H1 (cell line): ENCODE measurements around the gene LARP6. TPM values are rescaled to one million over a fixed set of nuclear protein-coding genes. Genes with fewer than 3 reads are reported as not detected.

Source experiments
- CTCF ChIA-PET: fragments of 300-600 bp; sonication (Branson Sonifier 250); formaldehyde crosslinking; loops from one replicate; lab custom pipeline; 2021; ENCODE audit not compliant: partially characterized antibody; lab: Charles Lee
- POLR2A ChIA-PET: fragments of 300-600 bp; sonication (Branson Sonifier 250); formaldehyde crosslinking; loops from one replicate; lab custom pipeline; 2021; ENCODE audit warnings: inconsistent platforms; ENCODE audit not compliant: partially characterized antibody; lab: Charles Lee
- DNase-seq, 2 experiments: peaks; one replicate each; pipeline versions ENCODE4 v3.0.0 to v3.0.0-alpha.2; 2010 to 2022; ENCODE audit warnings: low spot score in 2 of 2, low read depth in 1 of 2, mixed read lengths in 1 of 2
- FAIRE-seq: peaks from 2 replicates; lab custom pipeline; 2011; peaks lifted over from hg19 to GRCh38; lab: Jason Lieb, UNC
- H2AFZ ChIP-seq: 2 replicates; pipeline ENCODE4 v1.8.1; 2012; ENCODE audit warnings: low read length, inconsistent platforms
- H2AK5ac ChIP-seq: 2 replicates; pipeline ENCODE4 v1.6.1; 2013; ENCODE audit warnings: low read depth, low read length
- H2BK120ac ChIP-seq: replicated peaks from 2 replicates; pipeline ENCODE3; 2013; ENCODE audit warnings: low read depth, low read length, inconsistent platforms
- H2BK12ac ChIP-seq: 2 replicates; pipeline ENCODE4 v1.6.1; 2013; ENCODE audit warnings: low read depth, low read length
- H2BK15ac ChIP-seq: 2 replicates; pipeline ENCODE4 v1.6.1; 2013; ENCODE audit warnings: low read length
- H2BK20ac ChIP-seq: 2 replicates; pipeline ENCODE4 v1.6.1; 2013; ENCODE audit warnings: low read length
- H2BK5ac ChIP-seq: 2 replicates; pipeline ENCODE4 v1.6.1; 2013; ENCODE audit warnings: low read depth, low read length
- H3K14ac ChIP-seq: 2 replicates; pipeline ENCODE4 v1.6.1; 2013; ENCODE audit warnings: inconsistent platforms; ENCODE audit not compliant: insufficient read length
- H3K18ac ChIP-seq: 2 replicates; pipeline ENCODE4 v1.6.1; 2013; ENCODE audit warnings: low read length; ENCODE audit errors: extremely low read depth
- H3K23ac ChIP-seq: 2 replicates; pipeline ENCODE4 v1.6.1; 2013; ENCODE audit warnings: inconsistent platforms; ENCODE audit not compliant: insufficient read length
- H3K23me2 ChIP-seq: 2 replicates; pipeline ENCODE4 v1.6.1; 2013; ENCODE audit warnings: low read depth, low read length
- H3K27ac ChIP-seq: 2 replicates; pipeline ENCODE4 v1.6.1; 2011; ENCODE audit warnings: low read depth, low read length, inconsistent platforms
- H3K27me3 ChIP-seq, 4 experiments: replicated peaks in 1 of 4; 1 replicate in 1 of 4; 2 replicates in 3 of 4; pipeline versions ENCODE4 v1.6.1 to v1.8.1; 2011 to 2013; ENCODE audit warnings: low read length in 3 of 4, mild to moderate bottlenecking in 3 of 4, inconsistent platforms in 2 of 4, mixed read lengths in 2 of 4, moderate library complexity in 1 of 4; ENCODE audit not compliant: control insufficient read depth in 3 of 4, insufficient read depth in 3 of 4; ENCODE audit errors: extremely low read depth in 1 of 4
- H3K36me3 ChIP-seq, 4 experiments: 2 replicates each; pipeline versions ENCODE4 v1.6.1 to v1.8.1; 2011 to 2013; ENCODE audit warnings: mild to moderate bottlenecking in 4 of 4, low read length in 3 of 4, moderate library complexity in 2 of 4, control low read depth in 1 of 4, inconsistent platforms in 1 of 4; ENCODE audit not compliant: insufficient read depth in 4 of 4, control insufficient read depth in 2 of 4
- H3K4ac ChIP-seq: replicated peaks from 2 replicates; pipeline ENCODE3; 2013; ENCODE audit warnings: low read length, low read depth, mixed read lengths, inconsistent platforms; ENCODE audit not compliant: insufficient read length
- H3K4me1 ChIP-seq, 4 experiments: replicated peaks in 1 of 4; 1 replicate in 1 of 4; 2 replicates in 3 of 4; pipeline versions ENCODE4 v1.6.1 to v1.8.1; 2011 to 2013; ENCODE audit warnings: low read length in 3 of 4, inconsistent platforms in 2 of 4, mixed read lengths in 1 of 4; ENCODE audit not compliant: insufficient read depth in 4 of 4, control insufficient read depth in 3 of 4
- H3K4me2 ChIP-seq, 2 experiments: 2 replicates each; pipeline versions ENCODE4 v1.6.1 to v1.8.1; 2011 to 2013; ENCODE audit warnings: low read depth in 2 of 2, low read length in 2 of 2, control low read depth in 1 of 2, inconsistent platforms in 1 of 2, mild to moderate bottlenecking in 1 of 2; ENCODE audit not compliant: insufficient read depth in 1 of 2
- H3K4me3 ChIP-seq, 4 experiments: fragments of 200-600, 300-600 bp in 1 of 4; sonication (generic), shearing (Covaris generic), sonication (Bioruptor Twin) in 1 of 4; 2 replicates each; pipeline versions ENCODE4 v1.5.1 to v1.8.1; 2011 to 2016; ENCODE audit warnings: low read length in 4 of 4, low read depth in 3 of 4, control low read depth in 2 of 4, inconsistent platforms in 2 of 4, mild to moderate bottlenecking in 2 of 4, mixed read lengths in 1 of 4, moderate library complexity in 1 of 4; ENCODE audit not compliant: insufficient read depth in 2 of 4; ENCODE audit errors: extremely low read depth in 1 of 4
- H3K56ac ChIP-seq: replicated peaks from 2 replicates; pipeline ENCODE3; 2013; ENCODE audit warnings: low read depth, mild to moderate bottlenecking, mixed read lengths, low read length, inconsistent platforms; ENCODE audit not compliant: insufficient read length
- H3K79me1 ChIP-seq: 2 replicates; pipeline ENCODE4 v1.6.1; 2013; ENCODE audit warnings: low read depth, low read length, control low read depth
- H3K79me2 ChIP-seq, 2 experiments: 2 replicates each; pipeline versions ENCODE4 v1.6.1 to v1.8.1; 2012 to 2013; ENCODE audit warnings: low read length in 2 of 2, mild to moderate bottlenecking in 2 of 2, inconsistent platforms in 1 of 2; ENCODE audit not compliant: insufficient read depth in 2 of 2, control insufficient read depth in 1 of 2
- H3K9ac ChIP-seq, 4 experiments: replicated peaks in 1 of 4; 1 replicate in 1 of 4; 2 replicates in 3 of 4; pipeline versions ENCODE4 v1.6.1 to v1.8.1; 2011 to 2013; ENCODE audit warnings: low read depth in 3 of 4, low read length in 3 of 4, control low read depth in 2 of 4, mild to moderate bottlenecking in 2 of 4, moderate library complexity in 2 of 4, inconsistent platforms in 1 of 4; ENCODE audit errors: extremely low read depth in 1 of 4
- H3K9me3 ChIP-seq, 2 experiments: 2 replicates each; pipeline versions ENCODE4 v1.6.1 to v1.8.1; 2012 to 2013; ENCODE audit warnings: mild to moderate bottlenecking in 2 of 2, moderate library complexity in 2 of 2, control low read depth in 1 of 2, inconsistent platforms in 1 of 2, low read depth in 1 of 2, low read length in 1 of 2, mixed read lengths in 1 of 2; ENCODE audit not compliant: insufficient read depth in 2 of 2
- H4K20me1 ChIP-seq, 2 experiments: replicated peaks in 1 of 2; 2 replicates each; pipeline versions ENCODE3 to v1.8.1; 2011 to 2013; ENCODE audit warnings: inconsistent platforms in 2 of 2, low read length in 2 of 2, mild to moderate bottlenecking in 1 of 2; ENCODE audit not compliant: insufficient read depth in 2 of 2, control insufficient read depth in 1 of 2
- H4K5ac ChIP-seq: 2 replicates; pipeline ENCODE4 v1.6.1; 2013; ENCODE audit warnings: low read length, low read depth, mixed read lengths, inconsistent platforms; ENCODE audit not compliant: insufficient read length
- H4K8ac ChIP-seq: 2 replicates; pipeline ENCODE4 v1.8.0; 2013; ENCODE audit warnings: mild to moderate bottlenecking, moderate library complexity, low read length, inconsistent platforms; ENCODE audit not compliant: insufficient read depth; ENCODE audit errors: extremely low read depth
- H4K91ac ChIP-seq: replicated peaks from 2 replicates; pipeline ENCODE3; 2013; ENCODE audit warnings: low read length, mixed read lengths, inconsistent platforms; ENCODE audit not compliant: insufficient read length
- WGBS, 2 experiments: shearing (Covaris generic) in 1 of 2; methylation state at CpG; one replicate each; pipeline versions ENCODE4 v1.1.6 to v1.1.7; 2013 to 2015; ENCODE audit warnings: low lambda C conversion rate in 2 of 2, mixed read lengths in 2 of 2, inconsistent platforms in 1 of 2, low coverage in 1 of 2, missing lambda C conversion rate in 1 of 2; ENCODE audit not compliant: insufficient replicate concordance in 2 of 2, insufficient coverage in 1 of 2, insufficient read length in 1 of 2; ENCODE audit errors: extremely low coverage in 1 of 2, missing lambda C conversion rate in 1 of 2; 5-methylcytosine and 5-hydroxymethylcytosine counted together
- polyA plus RNA-seq, 7 experiments: library from polyadenylated mRNA; depleted of rRNA in 3 of 7; stranded (reverse) in 5 of 7; unstranded in 2 of 7; fragments of >200 nt in 5 of 7; fragments of 200-250 nt in 2 of 7; gene quantifications; 1 replicate in 5 of 7; 2 replicates in 1 of 7; 4 replicates in 1 of 7; pipeline versions ENCODE4 v1.2.1 to v1.2.3, GENCODE V29; 2011 to 2013; ENCODE audit warnings: missing spikeins in 2 of 7, mixed read lengths in 2 of 7
- total RNA-seq: library from RNA; stranded (reverse); fragmentation: NEBNext Ultra II Directional; extraction: Animal tissue kit (Norgen Biotek cat#: 25700); gene quantifications from 2 replicates; pipeline ENCODE4 v1.2.1, GENCODE V29; 2021

Gene LARP6
- total and polyA plus RNA-seq, 2 of the 8 experiments (the other 6 are each of a cell fraction or from before 2014, with no cell fraction given), result 21.0 to 24.7 TPM

GRCh38 chr15:70869346-70869745 lies 15.4 kb upstream of the LARP6 start:
- POLR2A ChIA-PET, result no interaction called here
- H4K91ac ChIP-seq, result no peak overlapping the region
- no peak overlapping the region for H3K14ac ChIP-seq
- H3K18ac ChIP-seq, result no peak overlapping the region
- H3K27me3 ChIP-seq, result no peaks in the 10 kb centered on the region
- peaks cover 0 to 11% of the 10 kb centered on the region in 2 experiments; a peak in 1 of 4 replicates for H3K9me3 ChIP-seq
- no peak overlapping the region for H3K4ac ChIP-seq
- no peak overlapping the region for H3K4me3 ChIP-seq
- CTCF ChIA-PET, result interaction anchor here (0.7 to 2.3 kb wide), 8 partner anchors 9 to 337 kb away, joined by 3 to 7 read pairs (median 4); partner anchors contain the start of gene LRRC49
- no peaks in the 10 kb centered on the region; a peak in 1 of 8 replicates for H3K36me3 ChIP-seq
- no peak overlapping the region for H3K27ac ChIP-seq
- FAIRE-seq (no peak), DNase-seq (no peak)
- no peak overlapping the region for H3K4me2 ChIP-seq
- no peak overlapping the region for H4K8ac ChIP-seq
- H3K9ac ChIP-seq, result no peak overlapping the region
- H2AFZ ChIP-seq, result no peak overlapping the region
- no peak overlapping the region for H2BK15ac ChIP-seq
- H4K20me1 ChIP-seq, result no peaks in the 10 kb centered on the region
- no peak overlapping the region for H2BK5ac ChIP-seq
- 87% methylated on average over 3 of the region's 3 CpGs; no CpG with 5 or more reads in 1 of the 2 experiments for WGBS, 2 experiments
- H3K4me1 ChIP-seq, result no peaks in the 10 kb centered on the region
- no peaks in the 10 kb centered on the region for H3K23me2 ChIP-seq
- H2AK5ac ChIP-seq, result no peak overlapping the region
- H2BK120ac ChIP-seq, result no peak overlapping the region
- H3K23ac ChIP-seq, result no peak overlapping the region
- no peaks in the 10 kb centered on the region for H3K79me2 ChIP-seq
- no peak overlapping the region for H4K5ac ChIP-seq
- no peaks in the 10 kb centered on the region for H3K79me1 ChIP-seq
- no peak overlapping the region for H3K56ac ChIP-seq
- H2BK20ac ChIP-seq, result no peak overlapping the region
- H2BK12ac ChIP-seq, result no peak overlapping the region
